HG03354 (cell line): Measurements from ENCODE around the gene ACBD6.

Experiments
- ATAC-seq: cut with Tn5 transposase; IDR thresholded peaks from one replicate; pipeline ENCODE4 v1.9.1; 2021; ENCODE audit warnings: mild to moderate bottlenecking; ENCODE audit not compliant: unreplicated experiment, poor library complexity, severe bottlenecking

Gene ACBD6

DNA sequence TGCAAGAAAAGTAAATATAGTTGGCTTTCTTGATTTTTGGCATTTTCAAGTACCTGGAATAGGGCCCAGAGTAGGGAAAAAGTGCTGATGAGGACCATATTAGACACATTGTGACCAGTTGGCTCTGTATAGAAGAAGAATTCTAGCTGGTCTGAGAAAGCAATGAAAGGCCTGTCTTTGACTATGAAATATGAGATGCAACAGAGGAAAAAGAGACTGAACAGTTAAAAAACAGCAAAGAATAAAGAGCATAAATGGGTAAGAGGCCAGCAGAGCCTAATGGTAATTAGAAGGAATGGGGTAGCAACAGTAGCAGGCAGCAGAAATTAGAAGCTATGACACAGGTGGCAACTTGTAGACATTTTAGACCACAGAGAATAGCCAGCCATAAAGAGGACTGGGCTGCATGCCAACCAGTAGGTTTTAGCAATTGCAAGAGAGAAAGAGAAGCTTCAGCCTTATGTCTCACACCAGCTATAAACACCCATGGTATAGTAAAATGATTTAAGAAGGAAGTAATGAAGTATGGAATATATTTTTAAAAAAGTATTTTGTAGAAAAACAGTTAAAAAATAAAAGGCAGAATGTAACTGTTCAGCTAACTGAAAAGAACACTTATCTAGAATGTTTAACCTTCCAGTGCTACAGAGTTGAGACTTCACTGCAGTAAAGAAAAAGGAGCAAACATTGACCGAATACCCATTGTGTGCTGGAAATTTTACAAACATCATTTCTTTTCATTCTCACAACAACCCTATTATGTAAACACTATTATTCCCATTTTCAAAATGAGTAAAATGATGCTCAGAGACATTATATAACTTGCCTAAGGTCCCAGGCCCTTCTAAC lies 158.2 kb downstream of the ACBD6 start:
- ATAC-seq, result peak; percentile 64

- ATAC-seq, result no peak
These were observed 175.3 kb downstream of the ACBD6 start for GRCh38 chr1:180327089-180327488.

DNA sequence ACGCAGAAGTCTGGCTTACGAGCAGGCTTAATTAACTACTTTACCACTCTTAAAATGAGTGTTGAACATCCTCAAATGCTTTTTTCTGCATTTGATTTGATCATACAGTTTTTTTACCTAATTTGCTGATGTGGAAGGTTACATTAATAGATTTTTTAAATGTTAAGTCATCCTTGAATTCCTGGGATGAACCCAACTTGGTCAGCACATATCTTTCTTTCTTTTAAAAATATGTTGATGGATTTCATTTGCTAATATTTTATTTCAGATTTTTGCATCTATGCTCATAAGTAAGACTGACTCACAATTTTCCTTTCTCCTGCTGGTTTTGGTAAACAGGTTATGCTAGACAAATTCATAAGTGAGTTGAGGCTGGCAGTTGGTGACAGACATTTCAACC lies 189.5 kb downstream of the ACBD6 start:
- ATAC-seq, result no peak

GRCh38 chr1:180311011-180311730 lies 191.2 kb downstream of the ACBD6 start:
- ATAC-seq, result no peak

- no peak for ATAC-seq
These were observed 192.3 kb downstream of the ACBD6 start for GRCh38 chr1:180310095-180310494.

DNA sequence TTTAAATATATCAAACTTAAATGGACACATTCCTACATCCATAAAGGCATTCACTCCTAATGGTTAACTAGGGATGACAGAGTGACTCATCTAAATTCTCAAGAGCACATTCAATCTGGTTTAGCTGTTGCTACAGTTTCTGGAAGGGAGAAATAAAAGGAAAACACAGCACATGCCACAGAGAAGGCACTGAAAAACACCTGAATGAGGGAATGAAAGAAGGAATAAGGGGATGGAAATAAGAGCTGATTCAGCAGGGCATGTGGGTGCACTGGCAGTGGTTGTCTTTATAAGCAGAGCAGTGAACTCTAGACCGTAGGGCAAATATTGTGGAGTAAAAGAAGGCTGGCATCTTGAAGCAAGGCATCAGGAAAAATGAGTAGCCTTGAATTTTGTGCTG lies 193.0 kb downstream of the ACBD6 start:
- ATAC-seq, result no peak

- no peak for ATAC-seq
These were observed 201.1 kb downstream of the ACBD6 start for GRCh38 chr1:180301135-180301742.

GRCh38 chr1:180299479-180300221 lies 202.7 kb downstream of the ACBD6 start:
- ATAC-seq, result no peak

DNA sequence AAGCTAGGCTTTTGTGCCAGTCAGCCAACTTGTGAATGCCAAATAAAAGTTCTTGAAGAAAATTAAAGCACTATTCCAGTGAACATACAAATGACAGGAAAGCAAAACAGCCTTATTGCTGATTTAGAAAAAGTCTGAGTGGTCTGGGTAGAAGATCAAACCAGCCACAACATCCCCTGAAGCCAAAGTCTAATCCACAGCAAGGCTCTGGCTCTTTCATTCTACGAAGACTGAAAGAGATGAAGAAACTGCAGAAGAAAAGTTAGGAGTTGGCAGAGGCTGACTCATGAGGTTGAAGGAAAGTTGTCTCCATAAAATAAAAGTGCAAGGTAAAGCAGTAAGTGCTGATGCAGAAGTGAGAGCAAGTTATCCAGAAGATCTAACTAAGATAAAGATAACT lies 206.4 kb downstream of the ACBD6 start:
- ATAC-seq, result no peak

GRCh38 chr1:180294711-180295110 lies 207.7 kb downstream of the ACBD6 start:
- no peak for ATAC-seq

GRCh38 chr1:180291004-180291403 lies 211.4 kb downstream of the ACBD6 start:
- no peak for ATAC-seq

DNA sequence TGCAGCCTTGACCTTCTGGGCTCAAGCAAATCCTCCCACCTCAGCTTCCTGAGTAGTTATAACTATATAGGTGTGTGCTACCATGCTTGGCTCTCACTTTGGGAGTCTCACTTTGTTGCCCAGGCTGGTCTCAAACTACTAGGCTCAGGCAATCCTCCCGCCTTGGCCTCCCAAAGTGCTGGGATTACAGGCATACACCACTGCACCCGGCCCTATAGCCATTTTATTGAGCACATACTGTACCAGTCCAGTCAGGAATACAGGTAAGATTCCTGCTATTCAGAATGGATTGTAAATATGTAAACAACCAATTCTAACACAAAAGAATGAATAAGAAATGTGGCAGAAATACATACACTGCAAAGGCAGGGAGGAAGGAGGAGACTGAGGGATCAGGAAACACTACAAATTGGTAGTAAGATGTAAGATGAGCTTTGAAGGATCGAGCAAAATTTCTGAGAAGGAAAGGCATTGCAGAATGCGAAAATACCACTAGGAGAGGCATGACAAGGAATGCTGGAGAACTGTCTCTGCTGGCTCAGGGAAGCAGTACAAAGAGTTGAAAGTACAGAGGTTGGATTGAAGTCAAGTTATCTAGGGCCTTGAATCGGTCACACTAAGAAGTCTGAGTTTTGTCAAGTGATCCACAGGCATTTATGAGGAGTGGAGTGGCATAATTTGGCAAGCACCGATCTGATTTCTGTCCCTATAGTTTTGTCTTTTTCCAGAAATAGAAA lies 211.9 kb downstream of the ACBD6 start:
- ATAC-seq, result no peak

- no peak for ATAC-seq
These were observed 213.4 kb downstream of the ACBD6 start for GRCh38 chr1:180288940-180289339.

GRCh38 chr1:180287988-180288705 lies 214.2 kb downstream of the ACBD6 start:
- no peak for ATAC-seq

- no peak for ATAC-seq
These were observed 216.0 kb downstream of the ACBD6 start for GRCh38 chr1:180286417-180286816.

DNA sequence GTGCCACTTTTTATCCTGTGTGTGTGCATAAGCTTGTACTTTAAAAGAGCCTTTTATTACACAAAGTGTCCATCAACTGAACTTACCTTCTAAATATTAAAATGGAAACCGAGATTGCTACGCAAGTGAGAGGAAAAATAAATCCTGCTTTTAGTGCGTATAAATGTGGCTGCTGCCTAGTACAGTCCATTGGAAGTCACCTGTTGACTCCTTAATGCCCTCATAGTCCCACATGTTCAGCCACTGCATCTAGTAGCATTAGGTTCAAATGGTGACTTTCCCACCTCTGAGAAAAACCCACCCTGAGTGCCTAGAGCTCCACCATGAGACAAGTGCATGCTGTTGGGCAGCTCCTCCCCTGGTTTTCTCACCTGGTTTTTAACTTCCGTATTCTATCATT lies 219.3 kb downstream of the ACBD6 start:
- ATAC-seq, result no peak

GRCh38 chr1:180282401-180283044 lies 219.9 kb downstream of the ACBD6 start:
- ATAC-seq, result no peak

GRCh38 chr1:180281490-180281889 lies 220.9 kb downstream of the ACBD6 start:
- ATAC-seq, result no peak
